PFSK-1 (cell line): ENCODE measurements around the gene SHTN1.

Experiments used
- POLR2AphosphoS5 ChIP-seq: IDR thresholded peaks from 2 replicates; pipeline ENCODE4 v1.6.1; 2012; ENCODE audit warnings: low read depth, mild to moderate bottlenecking, control low read depth, low read length, moderate library complexity
- REST ChIP-seq, 2 experiments: IDR thresholded peaks; 2 replicates each; pipeline versions ENCODE4 v1.6.1 to v1.8.0; 2011 to 2012; ENCODE audit warnings: low read depth in 2 of 2, low read length in 2 of 2, control low read depth in 1 of 2, inconsistent platforms in 1 of 2, mild to moderate bottlenecking in 1 of 2, moderate library complexity in 1 of 2; ENCODE audit not compliant: insufficient read depth in 1 of 2
- SIN3A ChIP-seq: IDR thresholded peaks from 2 replicates; pipeline ENCODE4 v1.6.1; 2012; ENCODE audit warnings: mild to moderate bottlenecking, low read length, moderate library complexity, borderline replicate concordance; ENCODE audit not compliant: insufficient read depth
- TAF1 ChIP-seq: IDR thresholded peaks from 2 replicates; pipeline ENCODE4 v1.6.1; 2012; ENCODE audit warnings: low read length, control low read depth, borderline replicate concordance; ENCODE audit not compliant: insufficient read depth

GRCh38 chr10:116919706-116920105, 85.3 kb downstream of the SHTN1 start:
- TF ChIP-seq POLR2AphosphoS5 (no peak), REST (IDR thresholded peaks at IDR 0.05; ENCODE audit: insufficient read depth in 1 of 2, low read depth in 2 of 2, low read length in 2 of 2) (no peak), TAF1 (no peak), SIN3A (no peak)
